Measurements from ENCODE around the gene STARD8.
A peak's percentile ranks its signal among the peaks of the same experiment; 100 is the strongest.

The STARD8 gene

GRCh38 chrX:68750316-68750715 lies 102.8 kb downstream of the STARD8 start:
- H3K27ac ChIP-seq: no peak overlapping the region
- no peak overlapping the region for H3K4me3 ChIP-seq
- no peak for DNase-seq (ENCODE audit: low spot score)
- no peak for TF ChIP-seq CTCF (IDR thresholded peaks at IDR 0.05)

GRCh38 chrX:68751372-68751771 lies 103.9 kb downstream of the STARD8 start:
- Histone ChIP-seq H3K4me3 (no peak overlapping the region), H3K27ac (no peak overlapping the region)
- DNase-seq (ENCODE audit: low spot score): no peak
- no peak for TF ChIP-seq CTCF (IDR thresholded peaks at IDR 0.05)

- DNase-seq (ENCODE audit: low spot score): peak; percentile 31
- H3K4me3 ChIP-seq: no peak overlapping the region
- H3K27ac ChIP-seq: no peak overlapping the region
- TF ChIP-seq CTCF (IDR thresholded peaks at IDR 0.05): no peak
Measured at GRCh38 chrX:68753218-68753617, 105.8 kb downstream of the STARD8 start.

- H3K27ac ChIP-seq: no peak overlapping the region
- H3K4me3 ChIP-seq: no peak overlapping the region
- DNase-seq (ENCODE audit: low spot score): peak; percentile 5
- TF ChIP-seq CTCF (IDR thresholded peaks at IDR 0.05): no peak
Measured at GRCh38 chrX:68754406-68754805, 106.9 kb downstream of the STARD8 start.

GRCh38 chrX:68755616-68756125 lies 108.2 kb downstream of the STARD8 start:
- no peak overlapping the region for H3K27ac ChIP-seq
- peak; percentile 31 for DNase-seq (ENCODE audit: low spot score)
- H3K4me3 ChIP-seq: no peak overlapping the region
- TF ChIP-seq CTCF (IDR thresholded peaks at IDR 0.05): no peak

- no peak overlapping the region for H3K4me3 ChIP-seq
- no peak for TF ChIP-seq CTCF (IDR thresholded peaks at IDR 0.05)
- H3K27ac ChIP-seq: no peak overlapping the region
Measured at GRCh38 chrX:68757331-68757730, 109.9 kb downstream of the STARD8 start.

GRCh38 chrX:68757731-68758130 lies 110.3 kb downstream of the STARD8 start:
- no peak for TF ChIP-seq CTCF (IDR thresholded peaks at IDR 0.05)
- peak; percentile 59 for DNase-seq (ENCODE audit: low spot score)
- H3K27ac ChIP-seq: no peak overlapping the region
- no peak overlapping the region for H3K4me3 ChIP-seq

More at GRCh38 chrX:68757331-68757730, 109.9 kb downstream of the STARD8 start:
- peak; percentile 40 for DNase-seq (ENCODE audit: low spot score)

Data from coronary artery (tissue), 2 donors.